Cardiac fibroblast (primary cell): Measurements from ENCODE around the gene CYSRT1.
A peak's percentile ranks its signal among the peaks of the same experiment; 100 is the strongest.

Experiments
- DNase-seq, 2 donors: peaks; one replicate each; pipeline versions ENCODE4 v3.0.0 to v3.0.0-alpha.2; 2010; ENCODE audit warnings: low read depth in 2 of 2
- H3K4me3 ChIP-seq, 2 donors: replicated peaks in 1 of 2; 1 replicate in 1 of 2; 2 replicates in 1 of 2; pipeline ENCODE4 v1.5.1; 2011; ENCODE audit warnings: low read depth in 2 of 2, low read length in 2 of 2, mild to moderate bottlenecking in 2 of 2, moderate library complexity in 1 of 2
- CTCF ChIP-seq: IDR thresholded peaks from one replicate; pipeline ENCODE4 v1.5.1; 2011; ENCODE audit warnings: low read depth, mild to moderate bottlenecking, low read length, inconsistent platforms

CYSRT1 gene

GRCh38 chr9:137265496-137266161, 40.7 kb downstream of the CYSRT1 start:
- DNase-seq, result no peak
- no peak overlapping the region for H3K4me3 ChIP-seq
- TF ChIP-seq CTCF, result no peak

GRCh38 chr9:137266162-137266527, 41.2 kb downstream of the CYSRT1 start:
- TF ChIP-seq CTCF, result no peak
- no peak for DNase-seq
- no peak overlapping the region for H3K4me3 ChIP-seq

GRCh38 chr9:137266585-137267453, 41.8 kb downstream of the CYSRT1 start:
- TF ChIP-seq CTCF, result no peak

GRCh38 chr9:137267933-137268355, 43.0 kb downstream of the CYSRT1 start:
- H3K4me3 ChIP-seq, result no peak overlapping the region
- no peak for TF ChIP-seq CTCF
- peak in 1 of 2 donors; percentile 76 for DNase-seq

More at GRCh38 chr9:137266585-137267453, 41.8 kb downstream of the CYSRT1 start:
- no peak overlapping the region for H3K4me3 ChIP-seq
- no peak for DNase-seq

- TF ChIP-seq CTCF, result no peak
- peak in 1 of 2 donors; percentile 43 for DNase-seq
- H3K4me3 ChIP-seq, result no peak overlapping the region
Measured at GRCh38 chr9:137268538-137269201, 43.7 kb downstream of the CYSRT1 start.

- H3K4me3 ChIP-seq, result no peak overlapping the region
- peak in 1 of 2 donors; percentile 60 for DNase-seq
- no peak for TF ChIP-seq CTCF
Measured at GRCh38 chr9:137269231-137269772, 44.3 kb downstream of the CYSRT1 start.
